Vagina (tissue), 2 donors: Measurements from ENCODE around the gene UBE2O. TPM values are rescaled to one million over a fixed set of nuclear protein-coding genes. Genes with fewer than 3 reads are reported as not detected.

Experiments
- DNase-seq, 2 donors: peaks; one replicate each; pipeline ENCODE4 v3.0.0-alpha.2; 2017; ENCODE audit errors: extremely low spot score in 2 of 2
- H3K27ac ChIP-seq: fragments of 200-600 bp; sonication (generic); one replicate; pipeline ENCODE4 v1.5.1; 2019
- H3K27me3 ChIP-seq: fragments of 200-600 bp; sonication (generic); one replicate; pipeline ENCODE4 v1.5.1; 2019
- H3K36me3 ChIP-seq, 2 donors: fragments of 200-600 bp; sonication (generic); one replicate each; pipeline ENCODE4 v1.5.1; 2017 to 2019
- H3K4me1 ChIP-seq: fragments of 200-600 bp; sonication (generic); one replicate; pipeline ENCODE4 v1.5.1; 2019
- H3K4me3 ChIP-seq, 2 donors: fragments of 200-600 bp; sonication (generic); 1 replicate in 1 of 2; 2 replicates in 1 of 2; pipeline ENCODE4 v1.5.1; 2016 to 2019
- H3K9me3 ChIP-seq: fragments of 200-600 bp; sonication (generic); one replicate; pipeline ENCODE4 v1.5.1; 2019
- POLR2A ChIP-seq, 2 donors: fragments of 450-650 bp; IDR thresholded peaks; one replicate each; pipeline ENCODE4 v1.6.1; 2017; ENCODE audit warnings: antibody characterized with exemption in 2 of 2, mild to moderate bottlenecking in 2 of 2, moderate library complexity in 2 of 2
- POLR2AphosphoS5 ChIP-seq, 2 donors: sonication (generic); formaldehyde crosslinking; IDR thresholded peaks; one replicate each; pipeline ENCODE4 v1.9.0; 2017; ENCODE audit warnings: antibody characterized with exemption in 2 of 2, mild to moderate bottlenecking in 2 of 2, low read depth in 1 of 2; ENCODE audit not compliant: insufficient read depth in 1 of 2
- intact Hi-C: fragments of 100-400 bp; cut with DNase I; formaldehyde crosslinking; loops from one replicate; pipeline ENCODE4 v1.15.1; 2023
- total RNA-seq: library from RNA; depleted of rRNA; stranded (reverse); fragments of >200 nt; gene quantifications from one replicate; pipeline ENCODE4 v1.2.3, GENCODE V29; 2016
- TF ChIP-seq, protein P1 (sequence below), 3 experiments: fragments of 450-650 bp in 2 of 3; fragments of 200-600 bp in 1 of 3; sonication (generic) in 1 of 3; IDR thresholded peaks; one replicate each; pipeline ENCODE4 v1.5.1; 2017 to 2019; ENCODE audit warnings: antibody characterized with exemption in 3 of 3, mild to moderate bottlenecking in 2 of 3, moderate library complexity in 2 of 3

The UBE2O gene
- total RNA-seq, 1 donor from 2014 or later: 29.7 TPM

DNA sequence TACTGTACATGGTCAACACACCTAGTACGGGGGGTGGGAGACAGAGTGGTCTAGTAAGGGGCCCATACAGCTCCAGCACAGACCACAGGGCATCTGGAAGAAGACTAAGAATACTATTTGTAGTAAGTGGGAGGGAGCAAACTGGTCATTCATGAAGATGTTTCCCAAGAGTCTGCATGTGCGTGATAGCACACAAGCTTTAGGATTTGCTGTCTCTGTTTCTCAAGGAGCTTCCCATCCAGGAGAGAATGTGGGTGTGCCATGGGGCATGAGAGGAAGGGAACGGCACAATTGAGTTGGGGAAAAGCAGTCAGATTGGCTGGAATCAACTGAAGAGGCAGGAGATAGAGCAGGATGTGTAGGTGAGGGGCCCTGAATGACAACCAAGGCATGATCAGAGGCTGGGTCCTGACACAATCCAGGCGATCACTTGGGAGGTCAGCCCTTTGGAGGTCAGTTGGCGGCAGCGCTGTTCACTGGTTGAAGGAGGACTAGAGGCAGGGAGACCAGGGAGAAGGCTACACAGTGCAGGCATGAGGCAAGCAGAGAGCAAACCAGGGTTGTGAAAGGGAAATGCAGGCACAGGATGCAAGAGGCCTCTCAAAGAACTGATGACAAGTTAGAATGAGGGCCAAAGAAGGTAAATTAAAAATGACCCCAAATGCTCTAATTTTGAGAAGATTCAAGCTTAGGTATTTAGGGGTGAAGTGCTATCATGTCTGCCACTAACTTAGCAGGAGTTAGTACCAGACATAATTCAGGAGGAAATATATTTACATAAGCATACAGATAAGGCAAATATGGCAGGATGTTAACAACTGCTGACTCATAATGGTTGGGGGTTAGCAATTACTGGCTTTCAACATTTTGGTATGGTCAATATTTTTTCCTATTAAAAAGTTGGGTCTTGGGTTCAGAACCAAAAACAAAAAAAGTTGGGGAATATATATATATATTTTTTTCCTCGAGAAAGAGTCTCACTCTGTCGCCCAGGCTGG is 10.3 kb downstream of the UBE2O start:
- TF ChIP-seq POLR2AphosphoS5 (IDR thresholded peaks at IDR 0.05; ENCODE audit: insufficient read depth in 1 of 2, low read depth in 1 of 2): no peak
- no peak for TF ChIP-seq POLR2A (IDR thresholded peaks at IDR 0.05)
- TF ChIP-seq, protein P1, sequence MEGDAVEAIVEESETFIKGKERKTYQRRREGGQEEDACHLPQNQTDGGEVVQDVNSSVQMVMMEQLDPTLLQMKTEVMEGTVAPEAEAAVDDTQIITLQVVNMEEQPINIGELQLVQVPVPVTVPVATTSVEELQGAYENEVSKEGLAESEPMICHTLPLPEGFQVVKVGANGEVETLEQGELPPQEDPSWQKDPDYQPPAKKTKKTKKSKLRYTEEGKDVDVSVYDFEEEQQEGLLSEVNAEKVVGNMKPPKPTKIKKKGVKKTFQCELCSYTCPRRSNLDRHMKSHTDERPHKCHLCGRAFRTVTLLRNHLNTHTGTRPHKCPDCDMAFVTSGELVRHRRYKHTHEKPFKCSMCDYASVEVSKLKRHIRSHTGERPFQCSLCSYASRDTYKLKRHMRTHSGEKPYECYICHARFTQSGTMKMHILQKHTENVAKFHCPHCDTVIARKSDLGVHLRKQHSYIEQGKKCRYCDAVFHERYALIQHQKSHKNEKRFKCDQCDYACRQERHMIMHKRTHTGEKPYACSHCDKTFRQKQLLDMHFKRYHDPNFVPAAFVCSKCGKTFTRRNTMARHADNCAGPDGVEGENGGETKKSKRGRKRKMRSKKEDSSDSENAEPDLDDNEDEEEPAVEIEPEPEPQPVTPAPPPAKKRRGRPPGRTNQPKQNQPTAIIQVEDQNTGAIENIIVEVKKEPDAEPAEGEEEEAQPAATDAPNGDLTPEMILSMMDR (IDR thresholded peaks at IDR 0.05): no peak
- Histone ChIP-seq H3K4me1 (peaks cover 20% of the 10 kb centered on the region), H3K27me3 (no peaks in the 10 kb centered on the region), H3K4me3 (no peak overlapping the region), H3K36me3 (no peaks in the 10 kb centered on the region), H3K9me3 (no peaks in the 10 kb centered on the region), H3K27ac (no peak overlapping the region)
- intact Hi-C loops: no loop called here
- DNase-seq: no peak

DNA sequence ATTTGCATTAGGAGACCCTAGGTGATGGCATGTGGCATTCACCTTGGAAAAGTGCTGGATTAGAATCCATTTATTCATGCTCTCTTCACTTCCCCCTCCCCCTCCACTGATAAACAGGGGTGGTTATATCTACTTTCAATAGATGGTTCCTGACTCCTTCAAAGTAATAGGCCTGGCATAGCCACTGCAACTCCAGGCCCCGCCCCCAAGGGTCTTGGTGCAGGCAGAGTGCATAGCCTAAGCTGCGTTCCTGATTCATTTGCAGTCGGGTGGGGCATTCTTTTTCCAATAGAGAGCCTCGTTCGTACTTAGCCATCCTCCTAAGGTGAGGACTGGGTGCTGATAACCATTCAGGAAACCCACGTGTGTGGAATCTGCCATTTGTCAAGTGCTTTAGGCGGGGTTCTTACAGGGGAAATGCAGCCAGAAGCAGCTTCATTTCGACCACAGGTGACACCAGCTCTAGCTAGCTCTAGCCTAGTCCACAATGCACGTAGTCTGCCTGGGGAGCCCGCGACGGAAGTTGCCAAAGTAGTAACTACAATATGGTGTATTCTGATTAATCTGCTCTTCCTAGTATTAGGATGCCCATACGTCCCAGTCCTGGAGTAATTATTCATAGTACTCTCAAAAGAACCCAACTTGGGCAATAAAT is 11.1 kb downstream of the UBE2O start:
- no peak for DNase-seq
- Histone ChIP-seq H3K27me3 (no peaks in the 10 kb centered on the region), H3K27ac (no peak overlapping the region), H3K36me3 (no peaks in the 10 kb centered on the region), H3K4me1 (peaks cover 18% of the 10 kb centered on the region), H3K9me3 (no peaks in the 10 kb centered on the region), H3K4me3 (no peak overlapping the region)
- intact Hi-C loops: no loop called here
- TF ChIP-seq, protein P1 (IDR thresholded peaks at IDR 0.05): no peak
- TF ChIP-seq POLR2A (IDR thresholded peaks at IDR 0.05) (no peak), POLR2AphosphoS5 (IDR thresholded peaks at IDR 0.05; ENCODE audit: insufficient read depth in 1 of 2, low read depth in 1 of 2) (no peak)

- no peak for DNase-seq
- TF ChIP-seq POLR2A (IDR thresholded peaks at IDR 0.05) (no peak), POLR2AphosphoS5 (IDR thresholded peaks at IDR 0.05; ENCODE audit: insufficient read depth in 1 of 2, low read depth in 1 of 2) (no peak)
- TF ChIP-seq, protein P1 (IDR thresholded peaks at IDR 0.05): no peak
- intact Hi-C loops: no loop called here
- Histone ChIP-seq H3K36me3 (no peaks in the 10 kb centered on the region), H3K27me3 (no peaks in the 10 kb centered on the region), H3K9me3 (no peaks in the 10 kb centered on the region), H3K4me3 (no peak overlapping the region), H3K4me1 (peaks cover 9% of the 10 kb centered on the region), H3K27ac (no peak overlapping the region)
Measured at GRCh38 chr17:76440751-76441362, 12.1 kb downstream of the UBE2O start.

- DNase-seq: no peak
- peaks cover 1% of the 10 kb centered on the region for H3K4me1 ChIP-seq
- intact Hi-C loops: no loop called here
- H3K9me3 ChIP-seq: no peaks in the 10 kb centered on the region
- H3K4me3 ChIP-seq: no peak overlapping the region
- TF ChIP-seq POLR2AphosphoS5 (IDR thresholded peaks at IDR 0.05; ENCODE audit: insufficient read depth in 1 of 2, low read depth in 1 of 2): no peak
- TF ChIP-seq POLR2A (IDR thresholded peaks at IDR 0.05): no peak
- TF ChIP-seq, protein P1 (IDR thresholded peaks at IDR 0.05): no peak
- H3K27ac ChIP-seq: no peak overlapping the region
- no peaks in the 10 kb centered on the region for H3K27me3 ChIP-seq
- no peaks in the 10 kb centered on the region for H3K36me3 ChIP-seq
Measured at GRCh38 chr17:76439314-76439928, 13.5 kb downstream of the UBE2O start.
